ENCODE measurements around the gene CBX2.

The CBX2 gene

GRCh38 chr17:79732254-79732653 is 45.7 kb upstream of the CBX2 start:
- H3K4me3 ChIP-seq (ENCODE audit: control insufficient read depth, low read depth, low read length), result no peak overlapping the region
- TF ChIP-seq CTCF (IDR thresholded peaks at IDR 0.05; ENCODE audit: control insufficient read depth, insufficient read depth, low read depth, low read length, missing control alignments), result no peak
- no peak for DNase-seq (ENCODE audit: low read depth)

- H3K4me3 ChIP-seq (ENCODE audit: control insufficient read depth, low read depth, low read length), result no peak overlapping the region
- no peak for DNase-seq (ENCODE audit: low read depth)
- no peak for TF ChIP-seq CTCF (IDR thresholded peaks at IDR 0.05; ENCODE audit: control insufficient read depth, insufficient read depth, low read depth, low read length, missing control alignments)
Measured at GRCh38 chr17:79732804-79733691, 44.9 kb upstream of the CBX2 start.

GRCh38 chr17:79733692-79734070 is 44.3 kb upstream of the CBX2 start:
- H3K4me3 ChIP-seq (ENCODE audit: control insufficient read depth, low read depth, low read length), result no peak overlapping the region
- no peak for DNase-seq (ENCODE audit: low read depth)
- TF ChIP-seq CTCF (IDR thresholded peaks at IDR 0.05; ENCODE audit: control insufficient read depth, insufficient read depth, low read depth, low read length, missing control alignments), result no peak

GRCh38 chr17:79735096-79735495 is 42.9 kb upstream of the CBX2 start:
- H3K4me3 ChIP-seq (ENCODE audit: control insufficient read depth, low read depth, low read length), result no peak overlapping the region
- no peak for TF ChIP-seq CTCF (IDR thresholded peaks at IDR 0.05; ENCODE audit: control insufficient read depth, insufficient read depth, low read depth, low read length, missing control alignments)
- no peak for DNase-seq (ENCODE audit: low read depth)

- no peak for DNase-seq (ENCODE audit: low read depth)
- no peak overlapping the region for H3K4me3 ChIP-seq (ENCODE audit: control insufficient read depth, low read depth, low read length)
- no peak for TF ChIP-seq CTCF (IDR thresholded peaks at IDR 0.05; ENCODE audit: control insufficient read depth, insufficient read depth, low read depth, low read length, missing control alignments)
Measured at GRCh38 chr17:79737046-79737921, 40.7 kb upstream of the CBX2 start.

GRCh38 chr17:79737922-79738578 is 39.9 kb upstream of the CBX2 start:
- TF ChIP-seq CTCF (IDR thresholded peaks at IDR 0.05; ENCODE audit: control insufficient read depth, insufficient read depth, low read depth, low read length, missing control alignments), result no peak
- no peak overlapping the region for H3K4me3 ChIP-seq (ENCODE audit: control insufficient read depth, low read depth, low read length)
- no peak for DNase-seq (ENCODE audit: low read depth)
